ENCODE data around the gene CDH6. TPM values are rescaled to one million over a fixed set of nuclear protein-coding genes. Genes with fewer than 3 reads are reported as not detected.

CDH6 gene
- total RNA-seq, 1 donor from 2014 or later = 127 TPM

- peaks cover 14% of the 10 kb centered on the region for H3K27me3 Mint-ChIP-seq
- H3K4me3 Mint-ChIP-seq = no peak overlapping the region
- no peaks in the 10 kb centered on the region for H3K36me3 Mint-ChIP-seq
- H3K4me1 Mint-ChIP-seq (ENCODE audit: unreplicated experiment) = peaks cover 10% of the 10 kb centered on the region
- no peak for DNase-seq (ENCODE audit: extremely low spot score, unreplicated experiment)
- TF ChIP-seq CTCF (conservative IDR thresholded peaks at IDR 0.05) = no peak
- H3K9me3 Mint-ChIP-seq = no peaks in the 10 kb centered on the region
- no peak overlapping the region for H3K27ac Mint-ChIP-seq
Measured at GRCh38 chr5:31157720-31158119, 35.8 kb upstream of the CDH6 start.

- H3K27me3 Mint-ChIP-seq = peaks cover 14% of the 10 kb centered on the region
- no peak for TF ChIP-seq CTCF (conservative IDR thresholded peaks at IDR 0.05)
- H3K27ac Mint-ChIP-seq = no peak overlapping the region
Measured at GRCh38 chr5:31158686-31159085, 34.8 kb upstream of the CDH6 start.

GRCh38 chr5:31161781-31162181 lies 31.7 kb upstream of the CDH6 start:
- no peak for DNase-seq (ENCODE audit: extremely low spot score, unreplicated experiment)
- Mint-ChIP-seq H3K4me3 (peak overlapping the region; percentile 31), H3K27me3 (peaks cover 10% of the 10 kb centered on the region), H3K27ac (no peak overlapping the region), H3K36me3 (no peaks in the 10 kb centered on the region), H3K4me1 (ENCODE audit: unreplicated experiment) (peaks cover 10% of the 10 kb centered on the region), H3K9me3 (peaks cover 4% of the 10 kb centered on the region)
- TF ChIP-seq CTCF (conservative IDR thresholded peaks at IDR 0.05) = no peak

More at GRCh38 chr5:31158686-31159085, 34.8 kb upstream of the CDH6 start:
- H3K36me3 Mint-ChIP-seq = no peaks in the 10 kb centered on the region
- DNase-seq (ENCODE audit: extremely low spot score, unreplicated experiment) = no peak
- H3K4me3 Mint-ChIP-seq = no peak overlapping the region
- H3K9me3 Mint-ChIP-seq = no peaks in the 10 kb centered on the region
- peaks cover 10% of the 10 kb centered on the region for H3K4me1 Mint-ChIP-seq (ENCODE audit: unreplicated experiment)

- Mint-ChIP-seq H3K36me3 (no peaks in the 10 kb centered on the region), H3K4me3 (no peak overlapping the region)
- no peak for DNase-seq (ENCODE audit: extremely low spot score, unreplicated experiment)
Measured at GRCh38 chr5:31165729-31166128, 27.8 kb upstream of the CDH6 start.

GRCh38 chr5:31169379-31169778 lies 24.1 kb upstream of the CDH6 start:
- no peak overlapping the region for H3K27ac Mint-ChIP-seq
- no peak for TF ChIP-seq CTCF (conservative IDR thresholded peaks at IDR 0.05)
- no peaks in the 10 kb centered on the region for H3K27me3 Mint-ChIP-seq
- no peaks in the 10 kb centered on the region for H3K36me3 Mint-ChIP-seq
- no peak overlapping the region for H3K4me3 Mint-ChIP-seq
- no peaks in the 10 kb centered on the region for H3K4me1 Mint-ChIP-seq (ENCODE audit: unreplicated experiment)
- H3K9me3 Mint-ChIP-seq = peaks cover 4% of the 10 kb centered on the region
- no peak for DNase-seq (ENCODE audit: extremely low spot score, unreplicated experiment)

More at GRCh38 chr5:31165729-31166128, 27.8 kb upstream of the CDH6 start:
- TF ChIP-seq CTCF (conservative IDR thresholded peaks at IDR 0.05) = no peak
- no peaks in the 10 kb centered on the region for H3K27me3 Mint-ChIP-seq
- peaks cover 6% of the 10 kb centered on the region for H3K4me1 Mint-ChIP-seq (ENCODE audit: unreplicated experiment)
- peaks cover 4% of the 10 kb centered on the region for H3K9me3 Mint-ChIP-seq
- H3K27ac Mint-ChIP-seq = no peak overlapping the region

GRCh38 chr5:31172881-31173280 lies 20.6 kb upstream of the CDH6 start:
- Mint-ChIP-seq H3K27ac (no peak overlapping the region), H3K4me3 (no peak overlapping the region), H3K9me3 (peaks cover under 1% of the 10 kb centered on the region), H3K4me1 (ENCODE audit: unreplicated experiment) (no peaks in the 10 kb centered on the region), H3K36me3 (no peaks in the 10 kb centered on the region), H3K27me3 (no peaks in the 10 kb centered on the region)
- DNase-seq (ENCODE audit: extremely low spot score, unreplicated experiment) = no peak
- no peak for TF ChIP-seq CTCF (conservative IDR thresholded peaks at IDR 0.05)
